ENCODE data around the gene NMRAL1. TPM values are rescaled to one million over a fixed set of nuclear protein-coding genes. Genes with fewer than 3 reads are reported as not detected.

Gene NMRAL1
- total RNA-seq, 1 donor from 2014 or later: 43.5 TPM

DNA sequence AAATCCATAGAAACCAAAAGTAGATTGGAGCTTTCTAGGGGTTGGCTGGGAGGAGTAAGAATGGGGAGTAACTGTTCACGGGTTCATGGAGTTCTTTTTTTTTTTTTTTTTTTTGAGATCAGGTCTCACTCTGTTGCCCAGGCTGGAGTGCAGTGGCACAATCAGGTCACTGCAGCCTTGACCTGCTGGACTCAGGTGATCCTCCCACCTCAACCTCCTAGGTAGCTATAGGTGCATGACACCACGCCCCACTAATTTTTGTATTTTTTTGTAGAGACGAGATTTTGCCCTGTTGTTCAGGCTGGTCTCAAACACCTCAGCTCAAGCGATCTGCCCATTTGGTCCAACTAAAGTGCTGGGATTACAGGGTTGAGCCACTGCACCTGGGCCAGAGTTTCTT lies 1.5 kb downstream of the NMRAL1 start:
- DNase-seq (no peak), ATAC-seq (no peak)
- H3K9me3 ChIP-seq: no peaks in the 10 kb centered on the region
- H3K27me3 ChIP-seq (ENCODE audit: low read depth): no peaks in the 10 kb centered on the region
- TF ChIP-seq, protein P1, sequence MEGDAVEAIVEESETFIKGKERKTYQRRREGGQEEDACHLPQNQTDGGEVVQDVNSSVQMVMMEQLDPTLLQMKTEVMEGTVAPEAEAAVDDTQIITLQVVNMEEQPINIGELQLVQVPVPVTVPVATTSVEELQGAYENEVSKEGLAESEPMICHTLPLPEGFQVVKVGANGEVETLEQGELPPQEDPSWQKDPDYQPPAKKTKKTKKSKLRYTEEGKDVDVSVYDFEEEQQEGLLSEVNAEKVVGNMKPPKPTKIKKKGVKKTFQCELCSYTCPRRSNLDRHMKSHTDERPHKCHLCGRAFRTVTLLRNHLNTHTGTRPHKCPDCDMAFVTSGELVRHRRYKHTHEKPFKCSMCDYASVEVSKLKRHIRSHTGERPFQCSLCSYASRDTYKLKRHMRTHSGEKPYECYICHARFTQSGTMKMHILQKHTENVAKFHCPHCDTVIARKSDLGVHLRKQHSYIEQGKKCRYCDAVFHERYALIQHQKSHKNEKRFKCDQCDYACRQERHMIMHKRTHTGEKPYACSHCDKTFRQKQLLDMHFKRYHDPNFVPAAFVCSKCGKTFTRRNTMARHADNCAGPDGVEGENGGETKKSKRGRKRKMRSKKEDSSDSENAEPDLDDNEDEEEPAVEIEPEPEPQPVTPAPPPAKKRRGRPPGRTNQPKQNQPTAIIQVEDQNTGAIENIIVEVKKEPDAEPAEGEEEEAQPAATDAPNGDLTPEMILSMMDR (IDR thresholded peaks at IDR 0.05): no peak
- no peak overlapping the region for H3K27ac ChIP-seq
- H3K36me3 ChIP-seq: peaks cover 18% of the 10 kb centered on the region
- intact Hi-C loops (cut with DNase I): no loop called here
- peaks cover 35% of the 10 kb centered on the region for H3K4me1 ChIP-seq
- no peak overlapping the region for H3K4me3 ChIP-seq

DNA sequence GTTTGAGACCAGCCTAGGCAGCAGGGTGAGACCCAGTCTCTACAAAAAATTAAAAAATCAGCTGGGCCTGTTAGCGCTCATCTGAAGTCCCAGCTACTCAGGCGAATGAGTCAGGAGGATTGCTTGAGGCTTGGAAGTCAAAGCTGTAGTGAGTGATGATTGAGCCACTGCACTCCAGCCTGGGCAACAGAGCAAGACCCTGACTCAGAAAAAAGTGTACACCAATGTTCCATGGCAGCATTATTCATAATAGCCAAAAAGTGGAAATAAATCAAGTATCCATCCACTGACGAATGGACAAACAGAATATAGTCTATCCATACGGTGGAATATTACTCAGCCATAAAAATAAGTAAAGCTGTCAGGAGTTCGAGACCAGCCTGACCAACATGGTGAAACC lies 2.6 kb downstream of the NMRAL1 start:
- no peaks in the 10 kb centered on the region for H3K27me3 ChIP-seq (ENCODE audit: low read depth)
- TF ChIP-seq, protein P1 (IDR thresholded peaks at IDR 0.05): no peak
- H3K36me3 ChIP-seq: peaks cover 26% of the 10 kb centered on the region
- H3K4me3 ChIP-seq: no peak overlapping the region
- H3K4me1 ChIP-seq: peaks cover 25% of the 10 kb centered on the region
- H3K9me3 ChIP-seq: no peaks in the 10 kb centered on the region
- H3K27ac ChIP-seq: no peak overlapping the region
- no peak for DNase-seq
- intact Hi-C loops (cut with DNase I): no loop called here
- ATAC-seq: no peak

DNA sequence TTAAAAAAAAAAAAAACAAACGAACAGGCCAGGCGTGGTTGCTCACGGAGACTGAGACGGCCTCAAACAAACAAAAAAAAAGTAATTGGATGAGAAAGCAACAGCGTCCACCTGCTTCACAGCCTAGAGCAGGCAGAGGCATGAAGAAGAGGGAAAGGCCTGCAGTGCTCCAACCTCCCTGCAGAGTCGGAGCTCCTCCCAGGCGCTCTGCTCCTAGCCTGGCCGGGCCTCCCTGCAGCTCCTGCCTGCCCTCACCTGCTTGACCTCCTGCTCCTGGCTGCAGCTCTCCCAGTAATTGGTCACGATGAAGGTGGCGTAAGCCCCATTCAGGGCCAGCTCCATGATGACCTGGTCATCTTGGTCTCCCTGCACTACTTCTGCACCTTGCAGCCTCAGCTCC lies 5.5 kb downstream of the NMRAL1 start:
- ATAC-seq (no peak), DNase-seq (no peak)
- Histone ChIP-seq H3K9me3 (no peaks in the 10 kb centered on the region), H3K36me3 (peaks cover 54% of the 10 kb centered on the region), H3K27ac (no peak overlapping the region), H3K4me3 (no peak overlapping the region), H3K27me3 (ENCODE audit: low read depth) (no peaks in the 10 kb centered on the region), H3K4me1 (peaks cover 10% of the 10 kb centered on the region)
- TF ChIP-seq, protein P1 (IDR thresholded peaks at IDR 0.05): no peak
- intact Hi-C loops (cut with DNase I): no loop called here

DNA sequence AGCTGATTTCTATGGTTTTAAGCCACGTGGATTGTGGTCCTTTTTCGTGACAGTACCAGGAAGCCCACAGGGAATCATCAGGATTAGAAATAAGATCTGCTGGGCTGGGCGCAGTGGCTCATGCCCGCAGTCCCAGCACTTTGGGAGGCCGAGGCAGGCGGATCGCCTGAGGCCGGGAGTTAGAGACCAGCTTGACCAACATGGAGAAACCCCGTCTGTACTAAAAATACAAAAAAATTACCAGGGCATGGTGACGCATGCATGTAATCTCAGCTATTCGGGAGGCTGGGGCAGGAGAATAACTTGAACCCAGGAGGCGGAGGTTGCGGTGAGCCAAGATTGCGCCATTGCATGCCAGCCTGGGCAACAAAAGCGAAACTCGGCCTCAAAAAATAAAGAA lies 6.5 kb downstream of the NMRAL1 start:
- Histone ChIP-seq H3K27ac (no peak overlapping the region), H3K9me3 (no peaks in the 10 kb centered on the region), H3K4me1 (no peaks in the 10 kb centered on the region), H3K27me3 (ENCODE audit: low read depth) (no peaks in the 10 kb centered on the region), H3K4me3 (no peak overlapping the region), H3K36me3 (peaks cover 64% of the 10 kb centered on the region)
- TF ChIP-seq, protein P1 (IDR thresholded peaks at IDR 0.05): no peak
- DNase-seq: no peak
- no peak for ATAC-seq
- intact Hi-C loops (cut with DNase I): no loop called here

DNA sequence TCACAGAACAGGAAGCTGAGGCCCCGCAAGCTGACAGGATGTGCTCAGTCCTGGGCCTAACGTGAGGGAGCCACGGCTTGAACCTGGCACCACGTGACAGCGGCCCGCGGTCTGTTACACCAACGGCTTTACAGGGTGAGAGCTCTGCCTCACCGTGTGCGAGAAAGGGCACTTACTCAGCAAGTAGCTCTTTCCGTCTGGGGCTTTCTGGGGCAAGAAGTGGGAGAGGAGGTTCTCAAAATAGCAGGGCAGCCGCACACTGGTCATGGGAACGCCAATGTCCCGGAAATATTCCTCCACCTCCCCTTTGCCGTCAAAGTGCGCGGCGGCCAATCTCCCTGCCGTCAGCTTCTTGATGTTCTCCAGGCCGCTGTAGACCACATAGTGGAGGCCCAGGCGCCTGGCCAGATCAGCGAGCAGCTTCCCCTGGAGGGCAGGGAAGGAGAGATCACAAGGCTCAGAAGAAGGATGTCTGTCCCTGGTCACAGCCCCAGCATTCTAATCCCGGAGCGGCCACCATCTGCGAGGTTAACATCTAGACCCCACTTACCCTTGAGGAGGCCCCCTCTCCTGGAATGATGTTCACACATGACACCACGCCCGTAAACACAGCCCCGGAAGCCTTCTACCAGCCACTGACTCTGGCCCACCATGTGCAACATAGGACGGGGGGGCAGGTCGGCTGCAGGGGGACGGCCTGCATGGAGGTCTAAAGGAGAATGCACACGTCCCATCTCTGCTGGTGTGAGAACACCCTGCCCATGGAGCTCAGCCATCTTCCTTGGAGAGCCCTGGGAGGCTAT lies 8.2 kb downstream of the NMRAL1 start:
- intact Hi-C loops (cut with DNase I): no loop called here
- Histone ChIP-seq H3K36me3 (peaks cover 82% of the 10 kb centered on the region), H3K4me3 (no peak overlapping the region), H3K27ac (no peak overlapping the region), H3K9me3 (no peaks in the 10 kb centered on the region), H3K27me3 (ENCODE audit: low read depth) (no peaks in the 10 kb centered on the region), H3K4me1 (no peaks in the 10 kb centered on the region)
- DNase-seq: no peak
- peak; percentile 39 to 57 for ATAC-seq
- TF ChIP-seq, protein P1 (IDR thresholded peaks at IDR 0.05): no peak

Measured in lower lobe of right lung (tissue), 2 donors.